ENCODE data around the gene TBCB. TPM values are rescaled to one million over a fixed set of nuclear protein-coding genes. Genes with fewer than 3 reads are reported as not detected.

The TBCB gene
- total RNA-seq, 1 experiment from 2014 or later, result 141 TPM

- ChIA-PET POLR2A (no interaction called here), RAD21 (ENCODE audit: low non-redundant PET in 1 of 2, low total read pairs in 2 of 2, uncharacterized antibody in 2 of 2, unreplicated experiment in 2 of 2) (no interaction called here), CTCF (no interaction called here)
- intact Hi-C loops (cut with micrococcal nuclease), result no loop called here
- H3K27ac ChIP-seq (ENCODE audit: low read depth, low read length), result no peak overlapping the region
- H3K9me3 ChIP-seq (ENCODE audit: control insufficient read depth in 1 of 2, insufficient read depth in 1 of 2, low read depth in 1 of 2, low read length in 2 of 2), result no peaks in the 10 kb centered on the region
- TF ChIP-seq RAD21 (IDR thresholded peaks at IDR 0.05; ENCODE audit: low read depth), result no peak
- no peak for TF ChIP-seq REST (IDR thresholded peaks at IDR 0.05; ENCODE audit: low read depth)
- no peak for TF ChIP-seq SIN3A (IDR thresholded peaks at IDR 0.05; ENCODE audit: low read depth)
- TF ChIP-seq YY1 (IDR thresholded peaks at IDR 0.05; ENCODE audit: extremely low read depth, insufficient replicate concordance, low read depth, low read length), result no peak
- no peak for TF ChIP-seq POLR2AphosphoS5 (IDR thresholded peaks at IDR 0.05; ENCODE audit: low read depth, low read length)
- no peak for TF ChIP-seq ATF3 (IDR thresholded peaks at IDR 0.05)
- no peak for TF ChIP-seq ZBTB33 (IDR thresholded peaks at IDR 0.05; ENCODE audit: extremely low read depth, insufficient replicate concordance, low read length)
- TF ChIP-seq TCF7L2 (IDR thresholded peaks at IDR 0.05; ENCODE audit: borderline replicate concordance, extremely low read depth, insufficient read depth, insufficient read length), result no peak
- no peak overlapping the region for H3K9ac ChIP-seq (ENCODE audit: low read length)
- H3K9me2 ChIP-seq (ENCODE audit: insufficient read depth), result no peaks in the 10 kb centered on the region
- peaks cover 0 to 21% of the 10 kb centered on the region in 2 experiments; a peak in 2 of 4 replicates for H3K4me1 ChIP-seq (ENCODE audit: control insufficient read depth in 1 of 2, insufficient read depth in 2 of 2, low read length in 2 of 2)
- no peak overlapping the region for H3K4me3 ChIP-seq (replicated peaks in 1 of 2; ENCODE audit: low read depth in 1 of 2, low read length in 2 of 2)
- no TSS peak for BruUV-seq (replicated peaks)
- no peak overlapping the region for H2AFZ ChIP-seq (ENCODE audit: low read depth, low read length, poor library complexity, severe bottlenecking)
- ATAC-seq (no peak), DNase-seq (ENCODE audit: low read depth, low spot score) (no peak)
- H3K79me2 ChIP-seq (ENCODE audit: insufficient read depth, low read length), result no peaks in the 10 kb centered on the region
- H3K27me3 ChIP-seq (ENCODE audit: insufficient read depth, low read length), result no peaks in the 10 kb centered on the region
- peaks cover 10 to 28% of the 10 kb centered on the region in 2 experiments; a peak in 3 of 4 replicates for H3K36me3 ChIP-seq (ENCODE audit: control insufficient read depth in 1 of 2, insufficient read depth in 2 of 2, low read length in 2 of 2)
- no peak overlapping the region for H3K4me2 ChIP-seq (ENCODE audit: low read length)
- no peaks in the 10 kb centered on the region for H4K20me1 ChIP-seq (ENCODE audit: insufficient read depth)
Measured at GRCh38 chr19:36103040-36103626, 12.1 kb upstream of the TBCB start.
